ENCODE results near the gene BUB3.

Gene BUB3

DNA sequence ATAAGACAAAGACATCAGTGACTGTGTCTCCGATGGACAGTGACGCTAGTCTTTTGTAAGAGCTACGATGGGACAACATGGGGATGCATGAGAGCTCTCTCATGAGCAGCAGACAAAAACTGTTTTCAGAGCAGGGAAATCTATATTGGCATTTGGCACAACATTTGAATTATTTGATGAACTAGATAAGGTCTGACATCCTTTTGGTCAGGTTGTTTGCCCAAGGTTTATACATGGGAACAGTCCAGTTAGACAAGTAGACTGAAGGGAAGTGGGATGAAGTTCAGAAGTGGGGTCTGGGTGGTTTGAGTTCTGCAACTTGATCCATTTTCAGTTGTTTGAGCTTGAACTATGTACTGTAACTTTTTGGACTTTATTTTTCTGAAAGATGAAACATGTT lies 50.8 kb downstream of the BUB3 start:
- no peak for DNase-seq

DNA sequence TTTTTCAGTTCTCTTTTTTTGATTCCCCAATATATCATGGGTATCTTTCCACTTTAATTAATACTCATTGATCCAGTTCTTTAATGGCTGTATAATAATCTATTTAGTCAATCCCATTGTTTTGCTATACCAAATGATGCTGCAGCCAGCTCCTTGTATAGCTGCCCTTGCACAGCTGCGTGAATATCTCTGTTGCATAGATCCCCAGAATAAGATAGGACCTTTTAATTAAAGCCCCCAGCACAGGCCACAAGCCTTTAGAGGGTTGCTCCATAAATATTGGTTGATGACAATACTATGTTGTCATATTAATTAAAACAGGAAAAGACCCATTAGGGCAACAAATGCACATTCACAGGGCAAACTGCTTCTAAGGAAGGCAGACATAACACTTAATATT lies 57.9 kb downstream of the BUB3 start:
- DNase-seq: no peak

DNA sequence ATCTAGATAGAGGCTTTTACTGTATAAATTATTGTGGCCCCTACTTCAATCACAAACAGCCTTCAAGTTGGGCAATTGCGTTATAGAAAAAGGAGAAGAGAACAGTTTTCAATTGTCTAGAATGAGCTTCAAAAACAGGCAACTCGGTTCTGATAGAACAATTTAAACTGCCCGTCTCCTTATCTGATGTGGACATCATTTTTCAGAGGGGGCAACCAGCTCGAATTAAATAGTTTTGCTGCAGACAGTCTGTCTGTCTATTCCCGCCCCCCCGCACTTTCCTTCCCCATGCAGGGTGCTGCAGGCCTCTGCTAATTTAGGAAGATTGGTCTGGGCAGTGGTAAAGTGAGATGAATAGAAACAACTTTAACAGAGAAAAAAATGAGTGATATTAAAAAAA lies 58.4 kb downstream of the BUB3 start:
- DNase-seq: no peak

DNA sequence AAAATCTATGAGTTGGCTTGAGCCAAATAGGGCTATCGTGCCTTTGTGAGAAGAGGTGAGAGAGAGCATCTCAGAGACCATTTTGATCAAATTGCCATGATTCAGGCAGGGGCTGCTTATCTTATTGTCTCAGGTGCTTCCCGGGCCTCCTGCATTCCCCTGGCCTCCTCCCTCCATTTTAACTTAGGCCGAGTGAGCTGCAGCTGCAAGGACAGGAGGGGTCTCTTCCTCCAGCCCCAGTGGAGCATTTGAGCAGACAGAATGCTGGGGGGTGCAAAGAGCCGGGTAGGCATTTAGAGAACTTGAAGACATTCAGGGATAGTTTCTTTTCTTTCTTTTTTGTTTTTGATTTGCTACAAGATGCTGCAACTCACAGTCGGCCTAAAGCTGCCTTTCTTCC lies 59.0 kb downstream of the BUB3 start:
- DNase-seq: no peak
